K562 (cell line): ENCODE results near the gene LEO1. TPM values are rescaled to one million over a fixed set of nuclear protein-coding genes. Genes with fewer than 3 reads are reported as not detected.
A peak's percentile ranks its signal among the peaks of the same experiment; 100 is the strongest.

Experiments used
- ATF7 ChIP-seq: fragments of 450-650 bp; IDR thresholded peaks from 2 replicates; pipeline ENCODE4 v1.7.1; 2014; ENCODE audit warnings: mild to moderate bottlenecking, moderate library complexity
- CCNT2 ChIP-seq: IDR thresholded peaks from 2 replicates; pipeline ENCODE4 v1.6.1; 2011; ENCODE audit warnings: borderline replicate concordance, low read depth, mild to moderate bottlenecking, moderate library complexity, mixed read lengths, low read length; ENCODE audit not compliant: insufficient read length; ENCODE audit errors: extremely low read depth
- DPF2 ChIP-seq: fragments of 450-650 bp; IDR thresholded peaks from 2 replicates; pipeline ENCODE4 v1.6.1; 2016
- GABPB1 ChIP-seq: sonication (generic); formaldehyde crosslinking; IDR thresholded peaks from 2 replicates; pipeline ENCODE4 v1.8.0; 2022; ENCODE audit warnings: mild to moderate bottlenecking, missing genetic modification reagents
- KDM4B ChIP-seq, 2 experiments: fragments of 450-650 bp in 1 of 2; sonication (generic) in 1 of 2; IDR thresholded peaks; 2 replicates each; pipeline ENCODE4 v1.6.1; 2016 to 2017; ENCODE audit warnings: borderline replicate concordance in 2 of 2, antibody characterized with exemption in 1 of 2, low read depth in 1 of 2, mild to moderate bottlenecking in 1 of 2
- MTF1 ChIP-seq: fragments of 250-450 bp; sonication (Bioruptor Pico); IDR thresholded peaks from 2 replicates; pipeline ENCODE4 v1.9.0; 2021; ENCODE audit warnings: moderate library complexity, mild to moderate bottlenecking, inconsistent platforms, borderline replicate concordance
- MYBL2 ChIP-seq, 2 experiments: fragments of 450-650 bp in 1 of 2; sonication (generic) in 1 of 2; formaldehyde crosslinking in 1 of 2; IDR thresholded peaks; 2 replicates each; pipeline versions ENCODE4 v1.6.1 to v1.8.1; 2017 to 2022; ENCODE audit warnings: borderline replicate concordance in 1 of 2, inconsistent platforms in 1 of 2, low read depth in 1 of 2, mild to moderate bottlenecking in 1 of 2, missing genetic modification reagents in 1 of 2, moderate library complexity in 1 of 2
- PPARD ChIP-seq: fragments of 250-450 bp; sonication (Bioruptor Pico); IDR thresholded peaks from 2 replicates; pipeline ENCODE4 v1.8.0; 2022; ENCODE audit warnings: inconsistent platforms, mild to moderate bottlenecking, moderate library complexity
- RFX7 ChIP-seq: fragments of 250-450 bp; sonication (Bioruptor Pico); IDR thresholded peaks from 2 replicates; pipeline ENCODE4 v1.5.1; 2021; ENCODE audit warnings: mild to moderate bottlenecking
- SMAD3 ChIP-seq: fragments of 450-650 bp; formaldehyde crosslinking; conservative IDR thresholded peaks from 2 replicates; pipeline ENCODE4 v1.4.0; 2020; ENCODE audit warnings: mild to moderate bottlenecking
- ZBTB7A ChIP-seq: IDR thresholded peaks from 2 replicates; pipeline ENCODE4 v1.6.1; 2011; ENCODE audit warnings: low read depth, mild to moderate bottlenecking, low read length, moderate library complexity, borderline replicate concordance; ENCODE audit not compliant: control insufficient read depth
- ZNF347 ChIP-seq: fragments of 450-650 bp; formaldehyde crosslinking; IDR thresholded peaks from 2 replicates; pipeline ENCODE4 v1.4.0; 2020; ENCODE audit warnings: low read depth, mild to moderate bottlenecking, moderate library complexity
- polyA plus RNA-seq, 8 experiments: library from polyadenylated mRNA; depleted of rRNA in 4 of 8; stranded (reverse) in 5 of 8; unstranded in 3 of 8; fragments of >200 nt; fragmentation: Nextera tagmentation in 2 of 8; fragmentation: Illumina TruSeq in 1 of 8; extraction: Ambion mirVana in 2 of 8; extraction: Trizol in 1 of 8; gene quantifications; 2 replicates each; pipeline versions ENCODE4 v1.2.1 to v1.2.3, GENCODE V29; 2011 to 2014; ENCODE audit warnings: inconsistent platforms in 1 of 8, missing spikeins in 1 of 8
- total RNA-seq, 7 experiments: library from RNA; depleted of rRNA in 6 of 7; stranded (reverse); fragments of >200 nt in 6 of 7; fragmentation: Illumina TruSeq in 2 of 7; extraction: Trizol in 2 of 7; gene quantifications; 2 replicates each; pipeline versions ENCODE4 v1.2.1 to v1.2.3, GENCODE V29; 2011 to 2021; ENCODE audit warnings: low replicate concordance in 1 of 7
- TF ChIP-seq, protein P1 (sequence below), 2 experiments: fragments of 450-650 bp in 1 of 2; sonication (generic) in 1 of 2; formaldehyde crosslinking in 1 of 2; IDR thresholded peaks; 2 replicates each; pipeline versions ENCODE4 v1.7.1 to v1.9.0; 2016 to 2022; ENCODE audit warnings: inconsistent platforms in 1 of 2, mild to moderate bottlenecking in 1 of 2, missing genetic modification reagents in 1 of 2
- TF ChIP-seq, protein P2 (sequence below): IDR thresholded peaks from 3 replicates; pipeline ENCODE4 v1.6.1; 2011; ENCODE audit warnings: borderline replicate concordance, mild to moderate bottlenecking, moderate library complexity; ENCODE audit not compliant: insufficient read length; ENCODE audit errors: extremely low read depth

LEO1 gene
- total and polyA plus RNA-seq, 9 of the 15 experiments (the other 6 are each of a cell fraction or from before 2014, with no cell fraction given), result 8.4 to 48.3 (median 37.9) TPM

GRCh38 chr15:51982013-51982769, 10.6 kb upstream of the LEO1 start (continued):
- TF ChIP-seq, protein P1, sequence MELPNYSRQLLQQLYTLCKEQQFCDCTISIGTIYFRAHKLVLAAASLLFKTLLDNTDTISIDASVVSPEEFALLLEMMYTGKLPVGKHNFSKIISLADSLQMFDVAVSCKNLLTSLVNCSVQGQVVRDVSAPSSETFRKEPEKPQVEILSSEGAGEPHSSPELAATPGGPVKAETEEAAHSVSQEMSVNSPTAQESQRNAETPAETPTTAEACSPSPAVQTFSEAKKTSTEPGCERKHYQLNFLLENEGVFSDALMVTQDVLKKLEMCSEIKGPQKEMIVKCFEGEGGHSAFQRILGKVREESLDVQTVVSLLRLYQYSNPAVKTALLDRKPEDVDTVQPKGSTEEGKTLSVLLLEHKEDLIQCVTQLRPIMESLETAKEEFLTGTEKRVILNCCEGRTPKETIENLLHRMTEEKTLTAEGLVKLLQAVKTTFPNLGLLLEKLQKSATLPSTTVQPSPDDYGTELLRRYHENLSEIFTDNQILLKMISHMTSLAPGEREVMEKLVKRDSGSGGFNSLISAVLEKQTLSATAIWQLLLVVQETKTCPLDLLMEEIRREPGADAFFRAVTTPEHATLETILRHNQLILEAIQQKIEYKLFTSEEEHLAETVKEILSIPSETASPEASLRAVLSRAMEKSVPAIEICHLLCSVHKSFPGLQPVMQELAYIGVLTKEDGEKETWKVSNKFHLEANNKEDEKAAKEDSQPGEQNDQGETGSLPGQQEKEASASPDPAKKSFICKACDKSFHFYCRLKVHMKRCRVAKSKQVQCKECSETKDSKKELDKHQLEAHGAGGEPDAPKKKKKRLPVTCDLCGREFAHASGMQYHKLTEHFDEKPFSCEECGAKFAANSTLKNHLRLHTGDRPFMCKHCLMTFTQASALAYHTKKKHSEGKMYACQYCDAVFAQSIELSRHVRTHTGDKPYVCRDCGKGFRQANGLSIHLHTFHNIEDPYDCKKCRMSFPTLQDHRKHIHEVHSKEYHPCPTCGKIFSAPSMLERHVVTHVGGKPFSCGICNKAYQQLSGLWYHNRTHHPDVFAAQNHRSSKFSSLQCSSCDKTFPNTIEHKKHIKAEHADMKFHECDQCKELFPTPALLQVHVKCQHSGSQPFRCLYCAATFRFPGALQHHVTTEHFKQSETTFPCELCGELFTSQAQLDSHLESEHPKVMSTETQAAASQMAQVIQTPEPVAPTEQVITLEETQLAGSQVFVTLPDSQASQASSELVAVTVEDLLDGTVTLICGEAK (IDR thresholded peaks at IDR 0.05), result no peak
- TF ChIP-seq, protein P1 (CRISPR knock-in tag; IDR thresholded peaks at IDR 0.05), result no peak
- TF ChIP-seq SMAD3 (CRISPR knock-in tag) (no peak), RFX7 (CRISPR knock-in tag) (no peak), KDM4B (IDR thresholded peaks at IDR 0.05; ENCODE audit: borderline replicate concordance in 2 of 2, low read depth in 1 of 2) (no peak), GABPB1 (CRISPR knock-in tag) (no peak), PPARD (no peak), ZNF347 (CRISPR knock-in tag) (no peak), DPF2 (0 out of 2 replicates have a peak, but pooled peaks have one; percentile 66), MYBL2 (IDR thresholded peaks at IDR 0.05; ENCODE audit: low read depth) (no peak), MYBL2 (CRISPR knock-in tag; IDR thresholded peaks at IDR 0.05; ENCODE audit: borderline replicate concordance) (no peak), ATF7 (no peak; the same call in none of the 2 replicates), CCNT2 (no peak), ZBTB7A (no peak), MTF1 (CRISPR knock-in tag) (no peak)
- TF ChIP-seq, protein P2, sequence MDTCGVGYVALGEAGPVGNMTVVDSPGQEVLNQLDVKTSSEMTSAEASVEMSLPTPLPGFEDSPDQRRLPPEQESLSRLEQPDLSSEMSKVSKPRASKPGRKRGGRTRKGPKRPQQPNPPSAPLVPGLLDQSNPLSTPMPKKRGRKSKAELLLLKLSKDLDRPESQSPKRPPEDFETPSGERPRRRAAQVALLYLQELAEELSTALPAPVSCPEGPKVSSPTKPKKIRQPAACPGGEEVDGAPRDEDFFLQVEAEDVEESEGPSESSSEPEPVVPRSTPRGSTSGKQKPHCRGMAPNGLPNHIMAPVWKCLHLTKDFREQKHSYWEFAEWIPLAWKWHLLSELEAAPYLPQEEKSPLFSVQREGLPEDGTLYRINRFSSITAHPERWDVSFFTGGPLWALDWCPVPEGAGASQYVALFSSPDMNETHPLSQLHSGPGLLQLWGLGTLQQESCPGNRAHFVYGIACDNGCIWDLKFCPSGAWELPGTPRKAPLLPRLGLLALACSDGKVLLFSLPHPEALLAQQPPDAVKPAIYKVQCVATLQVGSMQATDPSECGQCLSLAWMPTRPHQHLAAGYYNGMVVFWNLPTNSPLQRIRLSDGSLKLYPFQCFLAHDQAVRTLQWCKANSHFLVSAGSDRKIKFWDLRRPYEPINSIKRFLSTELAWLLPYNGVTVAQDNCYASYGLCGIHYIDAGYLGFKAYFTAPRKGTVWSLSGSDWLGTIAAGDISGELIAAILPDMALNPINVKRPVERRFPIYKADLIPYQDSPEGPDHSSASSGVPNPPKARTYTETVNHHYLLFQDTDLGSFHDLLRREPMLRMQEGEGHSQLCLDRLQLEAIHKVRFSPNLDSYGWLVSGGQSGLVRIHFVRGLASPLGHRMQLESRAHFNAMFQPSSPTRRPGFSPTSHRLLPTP, result no peak
